ENCODE results near the gene FGFR3.

- TF ChIP-seq CTCF (conservative IDR thresholded peaks at IDR 0.05 in 1 of 2, IDR thresholded peaks at IDR 0.05 in 1 of 2; ENCODE audit: extremely low read depth in 1 of 2, insufficient read depth in 1 of 2, low read depth in 1 of 2, low read length in 2 of 2) (no peak), EZH2 (IDR thresholded peaks at IDR 0.05; ENCODE audit: borderline replicate concordance, low read length) (no peak)
Observed at GRCh38 chr4:1813915-1814314, 20.8 kb downstream of the FGFR3 start.

Data from mammary epithelial cell (primary cell).